ENCODE data around the gene THPO.

DNA sequence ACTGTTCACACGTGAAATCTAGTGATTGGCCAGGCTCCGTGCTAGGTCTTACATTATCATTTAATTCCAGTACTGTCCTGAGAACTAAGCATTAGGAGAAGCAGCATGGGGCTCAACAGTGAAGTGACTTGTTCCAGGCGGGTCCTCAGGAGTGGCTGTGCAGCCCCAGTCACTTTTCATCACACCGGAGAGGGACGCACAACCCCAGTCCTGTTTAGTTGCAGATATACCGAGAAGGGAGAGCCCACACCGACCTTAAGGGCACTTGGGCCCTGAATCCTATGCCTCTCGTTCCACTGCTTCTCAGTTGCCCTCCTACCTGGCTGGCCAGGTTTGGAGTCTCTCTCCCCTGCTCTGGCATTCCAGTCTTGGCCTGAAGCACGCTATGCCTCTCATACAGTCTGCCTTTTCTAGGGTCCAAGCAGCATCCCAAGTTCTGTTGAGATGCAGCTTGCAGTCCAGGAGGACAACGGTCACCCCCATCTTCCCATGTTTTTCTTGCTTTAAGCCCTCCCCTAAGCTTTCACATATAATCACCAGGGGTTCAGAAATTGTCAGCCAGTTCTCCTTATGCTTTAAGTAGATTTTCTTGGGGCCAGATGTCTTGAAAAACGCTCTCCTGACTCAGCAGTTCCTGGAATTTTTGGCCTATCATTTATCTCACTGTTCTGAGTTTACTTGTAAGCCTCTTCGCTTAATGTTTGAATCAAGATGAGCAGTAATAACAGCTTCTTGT is 30.5 kb downstream of the THPO start:
- TF ChIP-seq POLR2A (IDR thresholded peaks at IDR 0.05; ENCODE audit: low read length) (peak; percentile 64), GATA1 (IDR thresholded peaks at IDR 0.05; ENCODE audit: low read depth, low read length) (no peak)

Measured in erythroblast (primary cell).